Panc1 (cell line): Measurements from ENCODE around the gene PLPPR2. TPM values are rescaled to one million over a fixed set of nuclear protein-coding genes. Genes with fewer than 3 reads are reported as not detected.

Source experiments
- ATAC-seq: fragments of 200-7000 bp; cut with Tn5 transposase; 2 replicates; pipeline ENCODE4 v1.9.1; 2020; ENCODE audit warnings: mild to moderate bottlenecking, moderate library complexity
- BruUV-seq: library from RNA; stranded (reverse); fragments of 400-500 nt; replicated peaks from 2 replicates; lab custom pipeline; 2021; lab: Mats Ljungman, UMichigan
- CTCF ChIA-PET: fragments of 300-600 bp; sonication (Branson Sonifier 250); formaldehyde crosslinking; loops from one replicate; lab custom pipeline; 2022; ENCODE audit warnings: antibody characterized with exemption; lab: Charles Lee
- POLR2A ChIA-PET: fragments of 300-600 bp; sonication (Branson Sonifier 250); formaldehyde crosslinking; loops from one replicate; lab custom pipeline; 2022; ENCODE audit warnings: antibody characterized with exemption; lab: Charles Lee
- DNase-seq: peaks from one replicate; pipeline ENCODE4 v3.0.0-alpha.2; 2010; ENCODE audit warnings: low read depth, low spot score
- H3K27ac ChIP-seq: 2 replicates; pipeline ENCODE4 v1.5.1; 2011; ENCODE audit warnings: mild to moderate bottlenecking, low read length, inconsistent platforms
- H3K27me3 ChIP-seq: fragments of 200-500 bp; sonication (Bioruptor generic); 2 replicates; pipeline ENCODE4 v1.6.0; 2014; ENCODE audit warnings: low read length, inconsistent platforms; ENCODE audit not compliant: control insufficient read depth, insufficient read depth
- H3K36me3 ChIP-seq: fragments of 200-500 bp; sonication (Bioruptor generic); 2 replicates; pipeline ENCODE4 v1.5.1; 2014; ENCODE audit warnings: inconsistent platforms, mild to moderate bottlenecking, low read length, moderate library complexity; ENCODE audit not compliant: control insufficient read depth, insufficient read depth
- H3K4me1 ChIP-seq: 2 replicates; pipeline ENCODE4 v1.5.1; 2011; ENCODE audit warnings: inconsistent platforms, mild to moderate bottlenecking, low read length, moderate library complexity; ENCODE audit not compliant: control insufficient read depth, insufficient read depth
- H3K4me3 ChIP-seq, 2 experiments: 2 replicates each; pipeline ENCODE4 v1.5.1; 2011 to 2012; ENCODE audit warnings: low read depth in 2 of 2, low read length in 2 of 2, mild to moderate bottlenecking in 2 of 2, inconsistent platforms in 1 of 2, moderate library complexity in 1 of 2
- H3K9me3 ChIP-seq: fragments of 200-500 bp; sonication (Bioruptor generic); 2 replicates; pipeline ENCODE4 v1.5.1; 2014; ENCODE audit warnings: low read depth, mild to moderate bottlenecking, inconsistent platforms, low read length, moderate library complexity; ENCODE audit not compliant: control insufficient read depth, insufficient read depth
- POLR2AphosphoS5 ChIP-seq: IDR thresholded peaks from 2 replicates; pipeline ENCODE4 v1.6.1; 2012; ENCODE audit warnings: mild to moderate bottlenecking, low read depth, low read length, moderate library complexity
- SIN3A ChIP-seq: IDR thresholded peaks from 2 replicates; pipeline ENCODE4 v1.6.1; 2012; ENCODE audit warnings: low read depth, mild to moderate bottlenecking, low read length, moderate library complexity, borderline replicate concordance; ENCODE audit not compliant: insufficient read depth
- TCF7L2 ChIP-seq: IDR thresholded peaks from 2 replicates; pipeline ENCODE4 v1.6.1; 2011; ENCODE audit warnings: mild to moderate bottlenecking, low read depth, low read length, inconsistent platforms
- in situ Hi-C: cut with HindIII; loops from 2 replicates; pipeline ENCODE4 v1.10.0; 2016; ENCODE audit warnings: low sequenced_read_pairs, low pct_unique_long_range_greater_than_20kb
- intact Hi-C: fragments of 100-400 bp; cut with micrococcal nuclease; formaldehyde crosslinking; loops from one replicate; pipeline ENCODE4 v1.10.0; 2022; ENCODE audit not compliant: unreplicated experiment
- total RNA-seq: library from RNA; stranded (reverse); gene quantifications from one replicate; pipeline ENCODE4 v1.2.1, GENCODE V29; 2021; ENCODE audit not compliant: unreplicated experiment
- TF ChIP-seq, protein P1 (sequence below): fragments of 450-650 bp; IDR thresholded peaks from 2 replicates; pipeline ENCODE4 v1.5.1; 2017; ENCODE audit warnings: mild to moderate bottlenecking
- TF ChIP-seq, protein P2 (sequence below), 2 experiments: IDR thresholded peaks; 2 replicates each; pipeline ENCODE4 v1.6.1; 2011 to 2012; ENCODE audit warnings: low read depth in 2 of 2, control low read depth in 1 of 2, low read length in 1 of 2, mild to moderate bottlenecking in 1 of 2, moderate library complexity in 1 of 2; ENCODE audit not compliant: insufficient read depth in 1 of 2

PLPPR2 gene
- total RNA-seq, 1 experiment from 2014 or later, result 43.3 TPM

DNA sequence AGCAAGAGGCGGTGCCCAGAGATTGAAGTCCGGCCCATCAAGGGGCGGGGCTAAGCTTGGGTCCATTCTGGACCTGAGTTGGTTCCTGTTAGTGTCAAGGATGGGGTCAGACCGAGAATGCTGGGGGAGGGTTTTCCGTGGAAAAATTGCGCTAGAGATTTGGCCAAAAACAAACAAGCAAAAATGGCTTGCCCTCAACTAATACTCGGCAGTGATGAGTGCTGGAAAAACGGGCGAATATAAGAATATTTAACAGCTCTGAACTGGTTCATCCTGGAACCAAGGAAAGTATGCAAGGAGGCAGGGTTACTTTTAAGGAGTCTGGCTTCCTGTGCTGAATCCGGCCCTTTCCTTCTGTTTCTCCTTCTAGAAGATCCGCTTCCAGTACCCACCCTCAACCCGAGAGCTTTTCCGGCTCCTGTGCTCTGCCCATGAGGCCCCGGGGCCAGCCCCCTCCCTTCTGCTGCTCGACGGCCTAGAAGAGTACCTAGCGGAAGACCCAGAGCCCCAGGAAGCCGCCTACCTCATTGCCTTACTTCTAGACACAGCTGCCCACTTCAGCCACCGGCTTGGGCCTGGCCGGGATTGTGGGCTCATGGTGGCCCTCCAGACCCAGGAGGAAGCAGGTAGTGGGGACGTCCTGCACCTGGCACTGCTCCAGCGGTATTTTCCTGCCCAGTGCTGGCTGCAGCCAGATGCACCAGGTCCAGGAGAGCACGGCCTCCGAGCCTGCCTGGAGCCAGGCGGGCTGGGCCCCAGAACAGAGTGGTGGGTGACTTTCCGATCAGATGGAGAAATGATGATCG lies 20.1 kb downstream of the PLPPR2 start:
- TSS peak; percentile 96 for BruUV-seq
- Histone ChIP-seq H3K4me3 (peak overlapping the region; percentile 62 to 73), H3K9me3 (no peaks in the 10 kb centered on the region), H3K27me3 (no peaks in the 10 kb centered on the region), H3K4me1 (peaks cover 33% of the 10 kb centered on the region), H3K36me3 (no peaks in the 10 kb centered on the region), H3K27ac (peak overlapping the region; percentile 83)
- no peak for DNase-seq
- in situ Hi-C loops (no loop called here), intact Hi-C loops (no loop called here)
- ChIA-PET CTCF (interaction anchor here (0.6 to 1.8 kb wide), 4 partner anchors 13 to 107 kb away, joined by 4 to 5 read pairs (median 5); no protein-coding TSS in a partner anchor), POLR2A (interaction anchor here (1.4 kb wide), 1 partner anchor 30 kb away, joined by 8 read pairs; no protein-coding TSS in a partner anchor)
- ATAC-seq, result peak; percentile 31
- TF ChIP-seq TCF7L2, result no peak
- no peak for TF ChIP-seq SIN3A
- TF ChIP-seq, protein P1, sequence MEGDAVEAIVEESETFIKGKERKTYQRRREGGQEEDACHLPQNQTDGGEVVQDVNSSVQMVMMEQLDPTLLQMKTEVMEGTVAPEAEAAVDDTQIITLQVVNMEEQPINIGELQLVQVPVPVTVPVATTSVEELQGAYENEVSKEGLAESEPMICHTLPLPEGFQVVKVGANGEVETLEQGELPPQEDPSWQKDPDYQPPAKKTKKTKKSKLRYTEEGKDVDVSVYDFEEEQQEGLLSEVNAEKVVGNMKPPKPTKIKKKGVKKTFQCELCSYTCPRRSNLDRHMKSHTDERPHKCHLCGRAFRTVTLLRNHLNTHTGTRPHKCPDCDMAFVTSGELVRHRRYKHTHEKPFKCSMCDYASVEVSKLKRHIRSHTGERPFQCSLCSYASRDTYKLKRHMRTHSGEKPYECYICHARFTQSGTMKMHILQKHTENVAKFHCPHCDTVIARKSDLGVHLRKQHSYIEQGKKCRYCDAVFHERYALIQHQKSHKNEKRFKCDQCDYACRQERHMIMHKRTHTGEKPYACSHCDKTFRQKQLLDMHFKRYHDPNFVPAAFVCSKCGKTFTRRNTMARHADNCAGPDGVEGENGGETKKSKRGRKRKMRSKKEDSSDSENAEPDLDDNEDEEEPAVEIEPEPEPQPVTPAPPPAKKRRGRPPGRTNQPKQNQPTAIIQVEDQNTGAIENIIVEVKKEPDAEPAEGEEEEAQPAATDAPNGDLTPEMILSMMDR, result no peak
- TF ChIP-seq, protein P2, sequence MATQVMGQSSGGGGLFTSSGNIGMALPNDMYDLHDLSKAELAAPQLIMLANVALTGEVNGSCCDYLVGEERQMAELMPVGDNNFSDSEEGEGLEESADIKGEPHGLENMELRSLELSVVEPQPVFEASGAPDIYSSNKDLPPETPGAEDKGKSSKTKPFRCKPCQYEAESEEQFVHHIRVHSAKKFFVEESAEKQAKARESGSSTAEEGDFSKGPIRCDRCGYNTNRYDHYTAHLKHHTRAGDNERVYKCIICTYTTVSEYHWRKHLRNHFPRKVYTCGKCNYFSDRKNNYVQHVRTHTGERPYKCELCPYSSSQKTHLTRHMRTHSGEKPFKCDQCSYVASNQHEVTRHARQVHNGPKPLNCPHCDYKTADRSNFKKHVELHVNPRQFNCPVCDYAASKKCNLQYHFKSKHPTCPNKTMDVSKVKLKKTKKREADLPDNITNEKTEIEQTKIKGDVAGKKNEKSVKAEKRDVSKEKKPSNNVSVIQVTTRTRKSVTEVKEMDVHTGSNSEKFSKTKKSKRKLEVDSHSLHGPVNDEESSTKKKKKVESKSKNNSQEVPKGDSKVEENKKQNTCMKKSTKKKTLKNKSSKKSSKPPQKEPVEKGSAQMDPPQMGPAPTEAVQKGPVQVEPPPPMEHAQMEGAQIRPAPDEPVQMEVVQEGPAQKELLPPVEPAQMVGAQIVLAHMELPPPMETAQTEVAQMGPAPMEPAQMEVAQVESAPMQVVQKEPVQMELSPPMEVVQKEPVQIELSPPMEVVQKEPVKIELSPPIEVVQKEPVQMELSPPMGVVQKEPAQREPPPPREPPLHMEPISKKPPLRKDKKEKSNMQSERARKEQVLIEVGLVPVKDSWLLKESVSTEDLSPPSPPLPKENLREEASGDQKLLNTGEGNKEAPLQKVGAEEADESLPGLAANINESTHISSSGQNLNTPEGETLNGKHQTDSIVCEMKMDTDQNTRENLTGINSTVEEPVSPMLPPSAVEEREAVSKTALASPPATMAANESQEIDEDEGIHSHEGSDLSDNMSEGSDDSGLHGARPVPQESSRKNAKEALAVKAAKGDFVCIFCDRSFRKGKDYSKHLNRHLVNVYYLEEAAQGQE (IDR thresholded peaks at IDR 0.05; ENCODE audit: insufficient read depth in 1 of 2, low read depth in 2 of 2, low read length in 1 of 2), result no peak
- no peak for TF ChIP-seq POLR2AphosphoS5

DNA sequence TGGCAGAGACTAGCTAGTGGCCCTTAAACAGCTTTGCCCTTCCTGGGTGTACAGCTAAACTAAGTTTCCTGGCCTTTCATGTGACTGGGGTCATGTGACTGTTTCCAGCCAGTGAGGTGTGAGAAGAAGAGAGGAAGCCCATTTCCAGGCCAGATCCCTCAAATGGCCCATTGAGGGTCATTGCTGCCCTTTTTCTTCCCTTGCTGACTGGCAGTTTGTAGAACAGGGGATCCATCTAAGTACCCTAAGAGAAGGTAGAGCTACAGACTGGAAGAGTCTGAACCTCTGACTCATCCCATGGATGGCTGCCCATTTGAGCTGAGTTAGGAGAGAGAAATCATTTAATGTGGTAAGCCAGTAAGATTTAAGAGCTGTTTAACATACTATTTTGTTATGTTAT lies 22.0 kb downstream of the PLPPR2 start:
- no peaks in the 10 kb centered on the region for H3K9me3 ChIP-seq
- ATAC-seq, result no peak
- BruUV-seq, result no TSS peak
- H3K4me1 ChIP-seq, result peaks cover 35% of the 10 kb centered on the region
- intact Hi-C loops, result no loop called here
- peak overlapping the region; percentile 44 for H3K27ac ChIP-seq
- no peaks in the 10 kb centered on the region for H3K27me3 ChIP-seq
- no peak overlapping the region for H3K4me3 ChIP-seq
- DNase-seq, result no peak
- ChIA-PET POLR2A (no interaction called here), CTCF (interaction anchor here (0.6 to 1.2 kb wide), 5 partner anchors 70 to 232 kb away, joined by 3 to 13 read pairs (median 5); no protein-coding TSS in a partner anchor)
- in situ Hi-C loops, result no loop called here
- TF ChIP-seq SIN3A (no peak), TCF7L2 (no peak), POLR2AphosphoS5 (no peak)
- TF ChIP-seq, protein P1, result no peak
- TF ChIP-seq, protein P2 (IDR thresholded peaks at IDR 0.05; ENCODE audit: insufficient read depth in 1 of 2, low read depth in 2 of 2, low read length in 1 of 2), result no peak
- H3K36me3 ChIP-seq, result no peaks in the 10 kb centered on the region
